GM19463 (cell line): ENCODE measurements around the gene ZDBF2.
"Not testable (repeated sequence)": the region's sequence is repeated elsewhere in the genome, so short reads cannot be mapped to it uniquely, and the experiment has no call there.

Experiments used
- ATAC-seq: cut with Tn5 transposase; IDR thresholded peaks from one replicate; pipeline ENCODE4 v1.9.1; 2021; ENCODE audit warnings: mild to moderate bottlenecking, moderate library complexity; ENCODE audit not compliant: unreplicated experiment

Gene ZDBF2

GRCh38 chr2:206274434-206275311 lies at the start of gene ZDBF2:
Gene ZDBF2 (plus strand): TSS chr2:206274663. CDS start chr2:206281850, 7,187 bp downstream.
- ATAC-seq: peak; percentile 89

DNA sequence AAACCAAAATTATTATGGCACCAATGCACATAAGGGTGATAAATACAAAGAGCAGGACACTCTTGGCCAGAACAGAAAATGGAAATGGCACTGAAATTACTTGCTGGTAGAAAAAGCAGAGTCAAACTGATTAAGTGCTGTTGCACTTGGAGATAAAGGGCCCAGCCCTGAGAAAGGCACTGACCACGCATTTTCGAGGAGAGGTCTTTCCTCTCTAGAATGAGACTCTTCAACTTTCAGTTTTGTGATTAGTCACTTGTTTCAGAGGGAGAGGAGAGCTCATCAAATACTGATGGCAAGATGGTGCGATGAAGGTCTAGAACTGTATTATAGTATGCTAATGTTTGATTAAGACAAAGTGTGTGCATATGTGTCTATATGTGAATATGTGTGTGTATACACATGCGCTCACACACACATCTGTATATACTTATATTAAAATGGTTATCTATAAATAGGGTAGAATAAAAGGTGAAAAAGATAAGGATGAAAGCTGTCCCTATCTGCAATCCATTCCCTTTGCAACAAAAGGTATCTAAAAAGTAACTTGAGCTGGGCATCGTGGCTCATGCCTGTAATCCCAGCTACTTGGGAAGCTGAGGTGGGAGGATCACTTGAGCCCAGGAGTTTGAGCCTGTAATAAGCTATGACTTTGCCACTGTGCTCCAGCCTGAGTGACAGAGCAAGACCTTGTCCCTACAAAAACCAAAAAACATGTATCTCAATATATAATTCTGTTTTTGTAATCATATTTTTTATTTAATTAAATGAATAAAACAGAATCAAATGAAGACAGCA lies 48.8 kb upstream of the ZDBF2 start:
- ATAC-seq: peak; percentile 96

DNA sequence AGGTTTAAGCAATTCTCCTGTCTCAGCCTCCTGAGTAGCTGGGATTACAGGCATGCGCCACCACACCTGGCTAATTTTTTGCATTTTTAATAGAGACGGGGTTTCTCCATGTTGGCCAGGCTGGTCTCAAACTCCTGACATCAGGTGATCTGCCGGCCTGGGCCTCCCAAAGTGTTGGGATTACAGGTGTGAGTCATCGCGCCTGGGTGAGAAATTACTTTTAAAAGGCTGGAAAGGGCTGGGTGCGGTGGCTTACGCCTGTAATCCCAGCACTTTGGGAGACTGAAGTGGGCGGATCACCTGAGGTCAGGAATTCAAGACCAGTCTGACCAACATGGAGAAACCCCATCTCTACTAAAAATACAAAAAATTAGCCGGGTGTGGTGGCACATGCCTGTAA lies 45.8 kb upstream of the ZDBF2 start:
- ATAC-seq: not testable (repeated sequence)

- no peak for ATAC-seq
These were observed 44.8 kb upstream of the ZDBF2 start for GRCh38 chr2:206229642-206230041.

- ATAC-seq: no peak
These were observed 44.3 kb upstream of the ZDBF2 start for GRCh38 chr2:206230060-206230762.

DNA sequence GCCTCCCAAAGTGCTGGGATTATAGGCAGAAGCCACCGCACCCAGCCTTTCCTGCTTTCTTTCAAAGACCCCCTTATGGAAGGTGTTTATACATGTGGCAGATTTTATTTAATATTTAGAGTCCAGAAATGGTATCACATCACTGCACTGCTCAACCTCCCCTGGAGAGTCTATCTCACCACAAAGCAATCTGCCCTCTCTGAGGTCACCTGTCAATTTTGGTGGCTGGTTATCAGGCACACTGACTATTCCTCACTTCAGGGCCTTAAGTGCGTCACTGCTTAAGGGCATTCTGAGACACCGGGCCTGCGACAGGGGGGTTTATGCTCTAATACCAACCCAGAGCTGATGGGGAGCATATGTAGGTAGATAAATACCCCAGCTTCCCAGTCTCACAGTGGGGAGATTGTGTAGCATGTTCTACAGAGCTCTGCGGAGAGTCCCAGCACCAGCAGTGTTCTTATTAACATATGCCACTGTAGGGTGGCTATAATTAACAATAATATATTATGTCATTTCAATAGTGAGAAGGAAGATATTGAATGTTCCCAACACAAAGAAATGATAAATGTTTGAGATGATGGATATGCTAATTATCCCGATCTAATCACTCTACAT lies 42.7 kb upstream of the ZDBF2 start:
- no peak for ATAC-seq

- no peak for ATAC-seq
These were observed 42.0 kb upstream of the ZDBF2 start for GRCh38 chr2:206232287-206233035.

DNA sequence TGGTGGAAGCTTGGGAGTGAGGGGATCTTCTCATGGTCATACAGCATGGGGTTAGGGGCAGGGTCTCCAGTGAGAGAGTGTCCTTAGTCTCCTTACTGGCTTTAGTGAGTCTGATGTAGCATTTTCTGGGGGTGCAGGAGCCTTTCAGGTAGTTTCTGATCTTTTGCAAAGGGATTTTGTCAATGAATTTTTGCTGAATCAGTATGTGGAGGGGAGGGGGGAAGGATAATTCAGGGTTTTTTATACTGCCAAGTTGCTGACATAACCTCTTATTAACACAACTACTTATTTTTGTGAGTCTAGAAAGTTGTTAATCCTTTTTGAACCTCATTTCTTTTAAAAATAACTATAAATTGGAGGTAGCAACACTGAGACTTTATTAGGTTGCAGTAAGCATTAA lies 35.3 kb upstream of the ZDBF2 start:
- no peak for ATAC-seq

DNA sequence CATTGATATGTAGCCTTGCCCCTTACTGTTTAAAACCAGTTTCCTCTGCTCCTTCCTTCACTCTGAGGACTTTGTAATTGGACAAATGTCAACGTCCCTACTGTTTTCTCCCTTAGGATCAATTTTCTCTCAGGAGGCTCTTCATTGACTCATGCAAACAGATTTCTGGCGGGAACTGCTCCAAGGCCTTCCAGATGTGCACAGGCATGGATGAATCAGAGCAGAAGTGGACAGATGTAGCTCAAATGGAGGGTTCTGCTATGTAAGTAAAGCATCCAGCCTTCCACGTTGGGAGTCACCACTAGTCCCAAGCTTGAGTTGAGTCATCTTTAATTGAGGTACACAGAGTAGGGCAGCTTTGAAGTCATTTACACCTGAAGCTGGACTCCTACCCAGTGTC lies 34.1 kb upstream of the ZDBF2 start:
- no peak for ATAC-seq

DNA sequence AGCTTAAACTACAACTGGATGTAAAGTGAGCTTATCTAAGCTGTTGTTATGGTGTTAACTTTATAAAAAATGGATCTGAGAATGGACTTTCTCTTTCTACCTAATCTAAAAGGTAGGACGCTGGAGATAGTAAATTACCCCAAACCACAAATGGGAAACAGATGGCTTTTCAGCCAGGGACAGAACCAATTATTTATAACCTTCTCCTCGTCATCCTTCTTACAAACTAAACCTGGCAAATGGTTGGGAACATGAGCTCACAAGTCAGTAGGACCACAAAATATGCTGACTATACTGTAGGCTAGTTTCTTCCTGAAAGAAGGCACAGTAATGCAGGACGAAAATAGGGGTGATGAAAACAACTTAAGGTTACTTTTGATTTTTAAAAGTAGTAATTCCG lies 32.7 kb upstream of the ZDBF2 start:
- no peak for ATAC-seq

DNA sequence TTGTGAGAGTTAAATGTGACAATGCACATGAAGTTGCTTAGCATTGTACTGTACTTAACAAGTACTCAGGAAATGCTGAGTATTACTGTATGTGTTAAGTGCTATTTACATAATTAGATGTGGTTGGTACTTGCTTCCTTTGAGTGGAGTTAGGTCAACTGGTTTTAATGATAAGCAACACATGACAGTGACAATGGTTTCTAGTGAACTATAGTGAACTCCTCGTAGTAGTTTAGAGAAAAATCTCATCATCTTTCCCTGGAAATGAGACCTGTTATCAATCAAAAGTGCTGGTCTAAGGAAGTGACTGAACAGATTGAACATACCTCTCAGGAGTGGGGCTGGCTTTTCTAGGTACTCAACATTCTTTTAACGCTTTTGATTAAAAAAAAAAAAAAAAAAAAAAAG lies 29.2 kb upstream of the ZDBF2 start:
- ATAC-seq: peak; percentile 57

DNA sequence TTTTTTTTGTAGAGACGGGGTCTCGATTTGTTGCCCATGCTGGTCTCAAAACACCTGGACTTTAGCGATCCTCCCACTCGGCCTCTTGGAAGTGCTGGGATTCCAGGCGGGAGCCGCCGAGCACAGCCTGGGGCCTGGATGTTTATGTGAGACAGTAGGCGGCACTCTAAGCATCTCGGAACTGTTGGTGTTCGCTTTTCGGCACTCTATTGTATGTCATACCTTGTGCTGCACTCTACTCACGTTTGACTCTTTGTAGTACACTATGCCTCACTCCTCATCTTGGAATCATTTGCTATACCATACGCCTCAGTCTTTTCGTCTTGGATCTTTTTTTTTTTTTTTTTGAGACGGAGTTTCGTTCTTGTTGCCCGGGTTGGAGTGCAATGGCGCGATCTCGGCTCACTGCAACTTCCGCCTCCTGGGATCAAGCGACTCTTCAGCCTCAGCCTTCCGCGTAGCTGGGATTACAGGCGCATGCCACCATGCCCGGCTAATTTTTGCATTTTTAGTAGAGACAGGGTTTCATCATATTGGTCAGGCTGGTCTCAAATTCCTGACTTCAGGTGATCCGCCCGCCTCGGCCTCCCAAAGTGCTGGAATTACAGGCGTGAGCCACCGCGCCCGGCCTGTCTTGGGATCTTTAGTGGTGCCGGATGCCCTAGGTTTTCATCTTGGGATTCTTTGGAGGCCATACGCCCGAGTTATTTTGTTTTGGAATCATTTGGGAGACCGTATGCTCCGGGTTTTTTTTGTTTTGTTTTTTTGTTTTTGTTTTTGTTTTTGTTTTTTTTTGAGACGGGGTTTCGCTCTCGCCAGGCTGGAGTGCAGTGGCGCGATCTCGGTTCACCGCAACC lies 24.2 kb upstream of the ZDBF2 start:
- no peak for ATAC-seq

DNA sequence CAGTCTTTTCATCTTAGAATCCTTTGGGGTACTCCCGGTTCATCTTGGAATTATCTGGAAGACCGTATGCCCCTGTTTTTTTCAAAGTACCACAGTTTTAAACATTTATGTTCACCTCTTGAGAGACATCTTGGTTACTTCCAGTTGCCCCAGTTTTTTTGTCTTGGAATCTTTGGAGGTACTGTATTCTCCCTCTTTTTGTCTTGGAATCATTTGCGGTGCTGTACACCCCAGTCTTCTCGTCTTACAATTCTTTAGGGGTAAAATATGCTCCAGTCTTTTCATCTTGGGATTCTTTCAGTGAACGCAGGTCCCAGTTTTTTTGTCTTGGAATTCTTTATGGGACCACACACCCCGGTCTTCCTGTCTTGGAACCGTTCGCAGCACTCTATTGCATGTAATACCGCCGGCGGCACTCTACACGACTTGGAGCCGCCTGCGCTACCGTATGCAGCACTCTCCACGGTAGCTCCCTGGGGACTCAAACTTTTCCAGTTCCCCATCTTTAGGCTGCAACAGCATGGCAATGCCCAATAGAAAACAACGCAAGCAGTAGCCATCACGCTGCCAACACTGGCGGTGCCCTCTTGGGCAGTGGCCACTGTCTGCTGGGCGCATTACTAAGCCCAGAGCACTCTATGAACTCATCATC lies 21.2 kb upstream of the ZDBF2 start:
- no peak for ATAC-seq

DNA sequence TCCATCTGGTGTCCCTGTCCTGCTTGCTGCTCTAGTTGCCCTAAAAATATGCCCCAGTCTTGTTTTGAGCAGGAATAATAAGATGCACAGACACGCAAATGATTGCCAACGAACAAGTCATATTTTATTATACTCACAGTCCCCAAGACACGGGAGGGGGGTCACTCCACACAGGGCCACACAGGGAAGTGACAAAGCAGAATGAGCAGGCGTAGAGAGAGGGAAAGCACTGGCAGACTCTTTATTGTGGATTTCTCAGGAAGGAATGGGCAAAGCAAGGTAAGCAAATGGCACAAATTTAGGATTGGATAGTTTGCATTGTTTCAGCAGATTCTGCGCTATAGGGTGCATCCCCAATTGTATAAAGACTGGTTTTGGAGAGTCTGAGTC lies 20.7 kb upstream of the ZDBF2 start:
- no peak for ATAC-seq

DNA sequence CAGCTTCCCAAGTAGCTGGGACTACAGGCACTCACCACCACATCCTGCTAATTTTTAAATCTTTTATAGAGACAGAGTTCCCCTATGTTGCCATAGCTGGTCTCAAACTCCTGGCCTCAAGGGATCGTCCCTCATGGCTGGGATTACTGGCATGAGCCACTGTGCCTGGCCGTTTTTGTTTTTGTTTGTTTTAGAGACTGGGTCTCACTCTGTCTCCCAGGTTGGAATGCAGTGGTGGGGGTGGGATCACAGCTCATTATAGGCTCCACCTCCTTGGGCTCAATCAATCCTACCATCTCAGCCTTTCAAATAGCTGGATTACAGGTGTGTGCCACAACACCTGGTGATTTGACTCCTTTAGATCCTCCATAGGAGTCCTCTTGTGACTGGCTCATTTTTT lies 19.5 kb upstream of the ZDBF2 start:
- no peak for ATAC-seq

DNA sequence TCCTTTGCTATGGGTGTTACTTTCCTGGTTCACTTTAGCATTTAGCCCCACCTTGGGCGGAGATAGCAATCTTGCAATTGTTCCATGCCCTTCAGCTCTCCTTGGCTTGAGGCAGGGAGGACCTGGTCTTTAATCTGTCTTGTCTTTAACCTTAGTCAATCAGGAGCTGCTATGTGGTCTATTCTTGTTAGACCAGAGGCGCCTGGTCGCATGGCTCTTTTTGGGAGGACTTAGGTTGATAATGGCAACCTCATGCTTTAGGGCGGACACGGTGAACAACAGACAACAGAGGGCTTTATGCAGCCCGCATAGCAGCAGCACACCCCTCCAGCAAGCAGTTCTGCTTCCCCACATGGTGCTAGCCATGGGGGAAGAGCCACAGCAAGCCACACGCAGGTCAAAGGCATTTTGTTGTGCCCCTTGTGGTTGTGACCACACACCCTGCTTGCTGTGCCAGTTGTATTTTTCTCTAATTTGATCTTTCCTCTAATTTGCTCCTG lies 17.7 kb upstream of the ZDBF2 start:
- no peak for ATAC-seq

DNA sequence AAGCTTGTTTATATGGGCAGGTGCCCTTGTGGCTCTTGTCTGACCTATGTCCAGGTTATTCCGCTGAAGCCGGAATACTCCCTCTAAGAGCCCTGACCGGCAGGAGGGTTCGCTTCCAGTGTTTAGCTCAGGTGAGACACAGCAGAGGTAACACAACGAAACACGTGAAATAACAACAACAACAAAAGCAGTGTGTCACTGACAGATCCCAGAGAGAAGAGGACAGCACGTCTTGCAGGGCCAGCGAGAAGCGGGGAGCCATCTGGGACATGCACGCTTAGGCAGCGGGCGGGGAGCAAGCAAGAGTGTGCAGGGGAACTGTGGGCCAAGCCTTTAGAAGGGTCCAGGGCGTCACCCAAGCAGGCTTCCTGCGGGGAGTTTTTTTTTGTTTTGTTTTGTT lies 17.1 kb upstream of the ZDBF2 start:
- ATAC-seq: no peak

- no peak for ATAC-seq
These were observed 16.6 kb upstream of the ZDBF2 start for GRCh38 chr2:206257861-206258260.

DNA sequence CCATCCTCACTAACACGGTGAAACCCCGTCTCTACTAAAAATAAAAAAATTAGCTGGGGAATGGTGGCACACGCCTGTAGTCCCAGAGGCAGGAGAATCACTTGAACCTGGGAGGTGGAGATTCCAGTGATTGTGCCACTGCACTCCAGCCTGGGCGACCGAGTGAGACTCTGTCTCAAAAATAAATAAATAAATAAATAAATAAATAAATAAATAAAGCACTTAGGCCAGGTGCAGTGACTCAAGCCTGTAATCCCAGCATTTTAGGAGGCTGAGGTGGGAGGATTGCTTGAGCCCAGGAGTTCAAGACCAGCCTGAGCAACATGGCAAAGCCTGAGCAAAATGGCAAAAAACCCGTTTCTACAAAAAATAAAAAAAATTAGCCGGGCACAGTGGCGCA lies 15.8 kb upstream of the ZDBF2 start:
- not testable (repeated sequence) for ATAC-seq
